GM12801 (cell line): ENCODE measurements around the gene LRRC3C.

ENCODE experiments used
- TF ChIP-seq, protein P1 (sequence below): IDR thresholded peaks from one replicate; pipeline ENCODE4 v1.5.1; 2011; ENCODE audit warnings: control low read depth; ENCODE audit not compliant: insufficient read length; ENCODE audit errors: extremely low read depth

The LRRC3C gene

DNA sequence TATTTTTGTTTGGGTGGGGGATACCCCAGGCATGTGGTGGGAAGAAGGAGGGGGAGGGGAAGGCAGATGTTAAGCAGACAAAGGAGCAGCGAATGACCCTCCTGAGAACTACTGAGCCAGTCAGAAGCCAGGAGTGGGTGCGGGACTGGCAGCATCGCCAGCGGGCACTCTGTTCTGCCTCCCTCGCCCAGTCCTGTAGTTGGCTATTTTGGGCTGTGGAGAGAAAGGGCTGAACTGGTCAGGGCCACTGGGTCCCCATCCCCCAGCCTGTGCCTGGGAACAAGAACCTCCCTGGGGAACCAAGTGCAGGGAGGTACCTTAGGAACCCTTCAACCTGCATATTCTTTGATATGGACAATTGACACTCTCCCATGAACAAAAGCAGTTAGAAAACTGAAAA, 6.4 kb downstream of the LRRC3C start:
- TF ChIP-seq, protein P1, sequence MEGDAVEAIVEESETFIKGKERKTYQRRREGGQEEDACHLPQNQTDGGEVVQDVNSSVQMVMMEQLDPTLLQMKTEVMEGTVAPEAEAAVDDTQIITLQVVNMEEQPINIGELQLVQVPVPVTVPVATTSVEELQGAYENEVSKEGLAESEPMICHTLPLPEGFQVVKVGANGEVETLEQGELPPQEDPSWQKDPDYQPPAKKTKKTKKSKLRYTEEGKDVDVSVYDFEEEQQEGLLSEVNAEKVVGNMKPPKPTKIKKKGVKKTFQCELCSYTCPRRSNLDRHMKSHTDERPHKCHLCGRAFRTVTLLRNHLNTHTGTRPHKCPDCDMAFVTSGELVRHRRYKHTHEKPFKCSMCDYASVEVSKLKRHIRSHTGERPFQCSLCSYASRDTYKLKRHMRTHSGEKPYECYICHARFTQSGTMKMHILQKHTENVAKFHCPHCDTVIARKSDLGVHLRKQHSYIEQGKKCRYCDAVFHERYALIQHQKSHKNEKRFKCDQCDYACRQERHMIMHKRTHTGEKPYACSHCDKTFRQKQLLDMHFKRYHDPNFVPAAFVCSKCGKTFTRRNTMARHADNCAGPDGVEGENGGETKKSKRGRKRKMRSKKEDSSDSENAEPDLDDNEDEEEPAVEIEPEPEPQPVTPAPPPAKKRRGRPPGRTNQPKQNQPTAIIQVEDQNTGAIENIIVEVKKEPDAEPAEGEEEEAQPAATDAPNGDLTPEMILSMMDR: no peak

DNA sequence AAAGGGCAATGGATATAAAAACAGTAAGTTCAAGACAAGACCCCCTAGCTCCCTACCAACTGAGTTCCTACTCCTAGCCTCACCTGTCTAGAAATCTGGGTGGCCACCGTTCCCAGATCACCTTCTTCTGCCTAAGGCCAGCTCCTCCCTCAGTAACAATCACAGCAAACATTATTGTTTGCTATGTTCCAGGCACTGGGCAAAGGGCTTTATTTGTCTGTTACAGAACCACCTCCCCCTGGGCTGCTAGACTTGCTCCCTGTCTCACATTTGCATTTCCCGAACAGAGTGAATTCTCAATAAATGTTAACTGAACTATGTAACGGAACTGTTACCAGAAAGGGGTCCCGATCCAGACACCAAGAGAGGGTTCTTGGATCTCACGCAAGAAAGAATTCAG, 6.8 kb downstream of the LRRC3C start:
- TF ChIP-seq, protein P1: no peak

DNA sequence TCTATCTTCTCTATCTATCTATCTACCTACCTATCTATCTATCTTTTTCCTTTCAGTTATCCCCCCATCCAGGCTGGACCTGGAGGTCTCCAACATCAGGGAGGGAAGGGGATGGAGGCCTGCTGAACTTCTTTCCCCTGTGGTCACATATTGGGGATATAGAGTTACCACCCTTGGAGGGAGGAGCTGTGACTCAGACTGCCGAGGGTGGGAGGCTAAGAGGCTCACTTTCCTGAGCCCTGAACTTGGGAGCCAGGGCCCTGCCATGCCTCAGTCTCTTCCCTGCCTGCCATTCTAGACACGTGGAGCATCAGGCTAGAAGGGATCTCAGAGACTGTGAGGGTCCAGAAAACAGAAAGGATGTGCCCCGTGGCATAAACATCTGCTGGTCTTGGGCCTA, 8.4 kb downstream of the LRRC3C start:
- TF ChIP-seq, protein P1: no peak

DNA sequence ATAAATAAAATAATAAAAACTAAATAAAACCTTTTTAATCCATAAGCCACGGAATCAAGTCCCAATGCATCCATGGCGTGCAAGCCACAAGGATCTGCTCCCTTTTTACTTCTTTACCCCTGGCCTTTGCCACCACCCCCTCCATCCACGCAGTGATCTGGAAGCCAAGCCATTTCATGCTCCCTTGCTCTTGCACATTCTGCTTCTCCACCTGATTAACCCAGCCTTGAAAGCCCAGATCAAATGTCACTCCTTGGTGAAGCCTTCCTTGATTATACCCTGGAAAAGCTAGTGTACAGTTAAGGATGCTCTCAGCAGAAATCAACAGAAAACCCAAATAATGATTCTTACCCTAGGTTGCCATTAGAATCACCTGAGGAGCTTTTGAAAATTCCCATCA, 9.9 kb downstream of the LRRC3C start:
- TF ChIP-seq, protein P1: no peak

DNA sequence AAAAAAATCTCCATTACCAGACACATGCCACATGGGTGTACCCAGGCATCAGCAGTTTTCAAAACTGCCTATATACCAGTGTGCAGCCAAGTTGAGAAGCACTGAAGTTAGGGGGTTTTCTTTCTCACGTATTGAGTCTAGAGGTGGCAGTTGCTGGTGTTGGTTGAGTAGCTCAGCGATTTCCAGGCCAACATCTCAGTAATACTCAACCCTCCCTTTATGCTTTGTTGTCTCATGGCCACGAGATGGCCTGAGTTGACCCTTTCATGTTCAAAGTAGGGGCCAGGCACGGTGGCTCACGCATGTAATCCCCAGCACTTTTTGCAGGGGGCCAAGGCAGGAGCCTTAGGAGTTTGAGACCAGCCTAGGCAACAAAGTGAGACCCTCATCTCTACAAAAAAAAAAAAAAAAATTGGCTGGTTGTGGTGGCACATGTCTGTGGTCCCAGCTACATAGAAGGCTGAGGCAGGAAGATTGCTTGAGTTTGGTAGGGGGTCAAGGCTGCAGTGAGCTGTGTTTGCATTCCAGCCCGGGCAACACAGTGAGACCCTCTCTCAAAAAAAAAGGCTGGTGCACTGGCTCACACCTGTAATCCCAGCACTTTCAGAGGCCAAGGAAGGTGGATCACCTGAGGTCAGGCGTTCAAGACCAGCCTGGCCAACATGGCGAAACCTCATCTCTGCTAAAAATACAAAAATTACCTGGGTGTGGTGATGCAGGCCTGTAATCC, 10.8 kb downstream of the LRRC3C start:
- TF ChIP-seq, protein P1: no peak

DNA sequence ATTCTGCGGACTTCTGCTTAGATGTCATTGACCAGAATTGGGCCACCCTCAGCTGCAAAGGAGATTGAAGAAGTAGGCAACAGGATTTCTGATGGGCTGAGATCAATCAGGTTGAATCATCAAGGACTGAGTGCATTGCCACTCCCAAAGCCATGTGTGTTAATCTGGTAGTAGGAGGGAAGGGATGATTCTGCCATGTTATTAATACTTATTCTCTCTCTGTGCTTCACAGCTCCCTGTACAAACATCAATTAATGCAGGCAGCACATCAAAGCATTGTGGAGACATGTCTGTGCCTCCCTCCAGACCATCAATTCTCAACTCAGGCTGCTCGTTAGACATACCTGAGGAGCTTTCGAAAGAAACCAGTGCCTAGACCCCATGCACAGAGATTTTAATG, 11.6 kb downstream of the LRRC3C start:
- TF ChIP-seq, protein P1: no peak

DNA sequence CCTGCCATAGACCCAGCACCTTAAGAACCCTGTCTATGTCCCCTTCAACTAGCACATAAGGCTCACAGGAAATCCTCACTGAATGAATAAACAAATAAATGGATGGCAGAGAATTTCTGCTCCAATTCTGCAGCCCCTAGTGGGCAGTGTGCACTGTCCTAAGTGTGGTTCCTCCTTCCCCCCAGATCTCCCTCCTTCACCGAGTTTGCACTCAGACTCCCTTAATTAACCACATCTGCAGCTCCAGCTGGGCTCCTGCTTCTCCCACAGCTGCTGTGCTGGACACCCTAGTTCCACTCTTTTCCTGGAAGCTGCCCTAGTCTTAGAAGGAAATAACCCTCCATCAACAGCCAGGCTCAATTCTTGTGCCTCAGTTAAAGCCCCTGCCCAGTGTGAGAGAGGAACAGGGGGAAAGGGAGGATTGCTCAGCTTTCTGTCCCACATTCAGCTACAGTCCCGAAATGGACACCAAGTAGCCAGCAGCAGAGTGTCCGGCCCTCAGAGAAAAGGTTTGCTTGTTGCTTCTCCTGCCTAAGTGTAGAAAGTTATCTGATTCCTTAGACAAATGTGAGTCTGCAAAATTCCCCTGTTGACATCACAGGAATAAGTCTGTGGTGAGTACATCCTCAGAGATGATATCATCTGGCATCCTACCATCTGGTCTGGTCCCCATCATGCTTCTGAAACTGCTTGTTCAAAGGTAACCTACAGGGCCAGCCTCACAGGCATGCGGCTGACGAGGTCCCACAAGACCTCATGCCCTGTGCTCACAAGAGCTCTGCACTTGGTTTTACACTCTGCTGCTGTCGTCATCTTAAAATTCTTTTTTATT, 12.3 kb downstream of the LRRC3C start:
- TF ChIP-seq, protein P1: no peak
